Common myeloid progenitor, CD34-positive (primary cell): Measurements from ENCODE around the gene KDM6A.
"Not testable (repeated sequence)": the region's sequence is repeated elsewhere in the genome, so short reads cannot be mapped to it uniquely, and the experiment has no call there.

Experiments used
- CTCF ChIA-PET: fragments of 350-600 bp; sonication (Branson Sonifier 250); formaldehyde crosslinking; loops from one replicate; lab custom pipeline; 2021; ENCODE audit warnings: antibody characterized with exemption; lab: Charles Lee
- POLR2A ChIA-PET: fragments of 350-600 bp; sonication (Branson Sonifier 250); formaldehyde crosslinking; loops from one replicate; lab custom pipeline; 2021; ENCODE audit warnings: antibody characterized with exemption; lab: Charles Lee
- DNase-seq, 3 donors: peaks; one replicate each; pipeline versions ENCODE4 v3.0.0 to v3.0.0-alpha.2; 2013
- H3K27ac ChIP-seq, 2 experiments: 1 replicate in 1 of 2; 2 replicates in 1 of 2; pipeline ENCODE4 v1.7.0; 2013; ENCODE audit warnings: inconsistent platforms in 2 of 2, low read length in 2 of 2, mild to moderate bottlenecking in 2 of 2, low read depth in 1 of 2, moderate library complexity in 1 of 2; ENCODE audit not compliant: severe bottlenecking in 2 of 2, insufficient read depth in 1 of 2, poor library complexity in 1 of 2
- H3K27me3 ChIP-seq, 5 experiments: replicated peaks in 2 of 5; 1 replicate in 3 of 5; 2 replicates in 2 of 5; pipeline versions ENCODE4 v1.6.1 to v1.7.0; 2013; ENCODE audit warnings: low read length in 4 of 5, mild to moderate bottlenecking in 2 of 5, moderate library complexity in 2 of 5, inconsistent platforms in 1 of 5; ENCODE audit not compliant: insufficient read depth in 5 of 5, control insufficient read depth in 4 of 5
- H3K36me3 ChIP-seq, 4 experiments: 1 replicate in 2 of 4; 2 replicates in 2 of 4; pipeline versions ENCODE4 v1.6.1 to v1.7.0; 2013; ENCODE audit warnings: low read length in 3 of 4, control low read depth in 1 of 4, mild to moderate bottlenecking in 1 of 4; ENCODE audit not compliant: control insufficient read depth in 4 of 4, insufficient read depth in 4 of 4
- H3K4me1 ChIP-seq, 4 experiments: 1 replicate in 3 of 4; 2 replicates in 1 of 4; pipeline versions ENCODE4 v1.6.1 to v1.7.1; 2013; ENCODE audit warnings: low read length in 3 of 4, mild to moderate bottlenecking in 3 of 4, control low read depth in 1 of 4, inconsistent platforms in 1 of 4, moderate library complexity in 1 of 4; ENCODE audit not compliant: control insufficient read depth in 4 of 4, insufficient read depth in 4 of 4; ENCODE audit errors: control extremely low read depth in 1 of 4
- H3K4me3 ChIP-seq, 7 experiments: 1 replicate in 4 of 7; 2 replicates in 3 of 7; pipeline versions ENCODE4 v1.5.1 to v1.7.0; 2013; ENCODE audit warnings: mild to moderate bottlenecking in 7 of 7, low read length in 6 of 7, moderate library complexity in 6 of 7, inconsistent platforms in 2 of 7, low read depth in 2 of 7, control low read depth in 1 of 7; ENCODE audit not compliant: insufficient read depth in 4 of 7, control insufficient read depth in 1 of 7; ENCODE audit errors: extremely low read depth in 1 of 7
- H3K9me3 ChIP-seq, 5 experiments: 1 replicate in 4 of 5; 2 replicates in 1 of 5; pipeline versions ENCODE4 v1.6.1 to v1.7.1; 2013; ENCODE audit warnings: low read length in 4 of 5, mild to moderate bottlenecking in 2 of 5, inconsistent platforms in 1 of 5, low read depth in 1 of 5, moderate library complexity in 1 of 5; ENCODE audit not compliant: control insufficient read depth in 4 of 5, insufficient read depth in 2 of 5; ENCODE audit errors: control extremely low read depth in 1 of 5
- WGBS: methylation state at CpG from one replicate; pipeline ENCODE4 v1.1.5; 2013; ENCODE audit not compliant: insufficient coverage; 5-methylcytosine and 5-hydroxymethylcytosine counted together

The KDM6A gene

GRCh38 chrX:44937606-44938005 is 64.6 kb downstream of the KDM6A start:
- Histone ChIP-seq H3K36me3 (no peaks in the 10 kb centered on the region), H3K27me3 (no peaks in the 10 kb centered on the region), H3K4me1 (peaks cover 0 to 5% (median 0%) of the 10 kb centered on the region in 4 experiments), H3K27ac (no peak overlapping the region), H3K4me3 (no peak overlapping the region), H3K9me3 (no peaks in the 10 kb centered on the region)
- ChIA-PET POLR2A (no interaction called here), CTCF (no interaction called here)
- 100% methylated on average over 2 of the region's 2 CpGs for WGBS
- no peak for DNase-seq

- ChIA-PET POLR2A (no interaction called here), CTCF (no interaction called here)
- Histone ChIP-seq H3K4me3 (no peak overlapping the region), H3K27ac (no peak overlapping the region), H3K4me1 (peaks cover 0 to 5% (median 0%) of the 10 kb centered on the region in 4 experiments), H3K27me3 (no peaks in the 10 kb centered on the region), H3K9me3 (no peaks in the 10 kb centered on the region), H3K36me3 (no peaks in the 10 kb centered on the region)
- WGBS, result 95% methylated on average over 3 of the region's 4 CpGs
- no peak for DNase-seq
Observed at GRCh38 chrX:44938111-44938510, 65.1 kb downstream of the KDM6A start.

- H3K27ac ChIP-seq, H3K4me1 ChIP-seq, H3K4me3 ChIP-seq, CTCF ChIA-PET, H3K27me3 ChIP-seq, POLR2A ChIA-PET, DNase-seq, H3K36me3 ChIP-seq, H3K9me3 ChIP-seq: not testable (repeated sequence)
- WGBS, result over 99% methylated on average over 11 of the region's 12 CpGs
Observed at GRCh38 chrX:44940541-44940940, 67.6 kb downstream of the KDM6A start.

- Histone ChIP-seq H3K36me3 (peaks cover 0 to 3% (median 0%) of the 10 kb centered on the region in 4 experiments), H3K4me1 (no peaks in the 10 kb centered on the region), H3K27ac (no peak overlapping the region), H3K27me3 (no peaks in the 10 kb centered on the region), H3K4me3 (no peak overlapping the region), H3K9me3 (peaks cover 0 to 7% (median 5%) of the 10 kb centered on the region in 5 experiments)
- POLR2A ChIA-PET, result no interaction called here
- 100% methylated on average over 1 of the region's 3 CpGs for WGBS
- no peak for DNase-seq
- CTCF ChIA-PET, result no interaction called here
Observed at GRCh38 chrX:44943007-44943406, 70.0 kb downstream of the KDM6A start.

GRCh38 chrX:44944894-44945293 is 71.9 kb downstream of the KDM6A start:
- no CpG with 5 or more reads among the region's 1 CpG for WGBS
- no peak for DNase-seq
- H3K36me3 ChIP-seq, result peaks cover 0 to 3% (median 0%) of the 10 kb centered on the region in 4 experiments
- CTCF ChIA-PET, result interaction anchor here (1.1 kb wide), 1 partner anchor 11 kb away, joined by 3 read pairs; no protein-coding TSS in a partner anchor
- H3K4me1 ChIP-seq, result no peaks in the 10 kb centered on the region
- peaks cover 0 to 7% (median 5%) of the 10 kb centered on the region in 5 experiments for H3K9me3 ChIP-seq
- no peaks in the 10 kb centered on the region for H3K27me3 ChIP-seq
- POLR2A ChIA-PET, result no interaction called here
- no peak overlapping the region for H3K27ac ChIP-seq
- no peak overlapping the region for H3K4me3 ChIP-seq

GRCh38 chrX:44945736-44946135 is 72.7 kb downstream of the KDM6A start:
- Histone ChIP-seq H3K9me3 (peaks cover 0 to 7% (median 5%) of the 10 kb centered on the region in 5 experiments), H3K27ac (no peak overlapping the region), H3K4me1 (peaks cover 0 to 2% (median 0%) of the 10 kb centered on the region in 4 experiments), H3K27me3 (no peaks in the 10 kb centered on the region), H3K36me3 (peaks cover 0 to 3% (median 0%) of the 10 kb centered on the region in 4 experiments), H3K4me3 (no peak overlapping the region)
- DNase-seq, result peak in 1 of 3 donors; percentile 17
- WGBS, result 100% methylated on average over 3 of the region's 4 CpGs
- POLR2A ChIA-PET, result no interaction called here
- CTCF ChIA-PET, result no interaction called here

- POLR2A ChIA-PET, result no interaction called here
- CTCF ChIA-PET, result no interaction called here
- no peak overlapping the region for H3K27ac ChIP-seq
- peaks cover 0 to 7% (median 5%) of the 10 kb centered on the region in 5 experiments for H3K9me3 ChIP-seq
- no peaks in the 10 kb centered on the region for H3K27me3 ChIP-seq
- H3K36me3 ChIP-seq, result peaks cover 0 to 3% (median 0%) of the 10 kb centered on the region in 4 experiments
- H3K4me3 ChIP-seq, result no peak overlapping the region
- peak in 2 of 3 donors; percentile 41 to 58 for DNase-seq
- WGBS, result no CpG with 5 or more reads among the region's 4 CpGs
- H3K4me1 ChIP-seq, result peaks cover 0 to 2% (median 0%) of the 10 kb centered on the region in 4 experiments
Observed at GRCh38 chrX:44946771-44947170, 73.8 kb downstream of the KDM6A start.
